ENCODE data around the gene CD164L2.

DNA sequence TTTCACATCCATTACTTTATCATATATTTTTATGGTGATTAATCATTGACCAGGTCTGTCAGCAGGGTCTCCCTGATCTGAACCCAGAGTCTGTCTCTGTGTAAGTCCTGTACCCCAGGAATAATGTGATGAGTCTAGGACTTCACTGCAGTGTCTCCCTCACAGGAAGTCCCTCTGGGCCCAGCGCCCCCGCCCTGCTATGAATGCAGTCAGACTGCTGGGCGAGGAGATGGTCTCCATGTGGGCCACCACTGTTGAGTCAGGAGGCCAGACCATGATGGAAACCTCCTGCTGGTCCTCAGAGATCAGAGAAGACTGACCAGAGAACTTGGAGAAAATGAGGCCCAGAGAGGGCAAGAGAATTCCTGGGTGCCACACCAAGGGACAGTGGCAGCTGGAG, 51.7 kb downstream of the CD164L2 start:
- TF ChIP-seq, protein P1, sequence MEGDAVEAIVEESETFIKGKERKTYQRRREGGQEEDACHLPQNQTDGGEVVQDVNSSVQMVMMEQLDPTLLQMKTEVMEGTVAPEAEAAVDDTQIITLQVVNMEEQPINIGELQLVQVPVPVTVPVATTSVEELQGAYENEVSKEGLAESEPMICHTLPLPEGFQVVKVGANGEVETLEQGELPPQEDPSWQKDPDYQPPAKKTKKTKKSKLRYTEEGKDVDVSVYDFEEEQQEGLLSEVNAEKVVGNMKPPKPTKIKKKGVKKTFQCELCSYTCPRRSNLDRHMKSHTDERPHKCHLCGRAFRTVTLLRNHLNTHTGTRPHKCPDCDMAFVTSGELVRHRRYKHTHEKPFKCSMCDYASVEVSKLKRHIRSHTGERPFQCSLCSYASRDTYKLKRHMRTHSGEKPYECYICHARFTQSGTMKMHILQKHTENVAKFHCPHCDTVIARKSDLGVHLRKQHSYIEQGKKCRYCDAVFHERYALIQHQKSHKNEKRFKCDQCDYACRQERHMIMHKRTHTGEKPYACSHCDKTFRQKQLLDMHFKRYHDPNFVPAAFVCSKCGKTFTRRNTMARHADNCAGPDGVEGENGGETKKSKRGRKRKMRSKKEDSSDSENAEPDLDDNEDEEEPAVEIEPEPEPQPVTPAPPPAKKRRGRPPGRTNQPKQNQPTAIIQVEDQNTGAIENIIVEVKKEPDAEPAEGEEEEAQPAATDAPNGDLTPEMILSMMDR (IDR thresholded peaks at IDR 0.05; ENCODE audit: insufficient read depth, low read length, poor library complexity, severe bottlenecking), result no peak
- TF ChIP-seq EZH2phosphoT487 (conservative IDR thresholded peaks at IDR 0.05; ENCODE audit: low read length), result no peak

Data from SU-DHL-6 (cell line).